Testis (tissue), 3 donors: ENCODE measurements around the gene TBC1D22A. TPM values are rescaled to one million over a fixed set of nuclear protein-coding genes. Genes with fewer than 3 reads are reported as not detected.

Experiments
- DNase-seq: peaks from one replicate; pipeline ENCODE4 v3.0.0-alpha.2; 2019
- H3K27ac ChIP-seq, 2 donors: fragments of 200-600 bp; sonication (generic); one replicate each; pipeline ENCODE4 v1.5.1; 2019
- H3K27me3 ChIP-seq: fragments of 200-600 bp; sonication (generic); one replicate; pipeline ENCODE4 v1.5.1; 2019
- H3K36me3 ChIP-seq: fragments of 200-600 bp; sonication (generic); one replicate; pipeline ENCODE4 v1.5.1; 2017; ENCODE audit warnings: low read depth; ENCODE audit errors: missing control alignments
- H3K4me1 ChIP-seq: fragments of 200-600 bp; sonication (generic); one replicate; pipeline ENCODE4 v1.5.1; 2019
- H3K4me3 ChIP-seq, 2 donors: fragments of 200-600 bp; sonication (generic); one replicate each; pipeline ENCODE4 v1.5.1; 2017 to 2019
- H3K9me3 ChIP-seq: fragments of 200-600 bp; sonication (generic); one replicate; pipeline ENCODE4 v1.5.1; 2017
- POLR2A ChIP-seq: fragments of 450-650 bp; IDR thresholded peaks from one replicate; pipeline ENCODE4 v1.6.1; 2017; ENCODE audit warnings: antibody characterized with exemption, mild to moderate bottlenecking, moderate library complexity
- WGBS, 2 donors: methylation state at CpG; one replicate each; pipeline ENCODE4 v1.1.5; 2018; 5-methylcytosine and 5-hydroxymethylcytosine counted together
- intact Hi-C: fragments of 100-400 bp; cut with DNase I; formaldehyde crosslinking; loops from one replicate; pipeline ENCODE4 v1.15.1; 2023; ENCODE audit warnings: low total_unique reads
- polyA plus RNA-seq: library from polyadenylated mRNA; stranded (reverse); fragments of 350-450 nt; fragmentation: Illumina TruSeq; extraction: RNeasy Lipid Tissue Mini Kit (QIAGEN cat#74804); gene quantifications from one replicate; pipeline ENCODE4 v1.2.3, GENCODE V29; 2014; ENCODE audit warnings: low read depth, low replicate concordance; ENCODE audit not compliant: insufficient read depth
- total RNA-seq, 2 donors: library from RNA; depleted of rRNA; stranded (reverse); fragments of >200 nt; gene quantifications; one replicate each; pipeline ENCODE4 v1.2.3, GENCODE V29; 2016
- TF ChIP-seq, protein P1 (sequence below), 3 experiments: fragments of 450-650 bp in 2 of 3; fragments of 200-600 bp in 1 of 3; sonication (generic) in 1 of 3; IDR thresholded peaks; one replicate each; pipeline ENCODE4 v1.5.1; 2016 to 2019; ENCODE audit warnings: antibody characterized with exemption in 3 of 3, mild to moderate bottlenecking in 2 of 3, moderate library complexity in 1 of 3

Gene TBC1D22A
- total and polyA plus RNA-seq, 3 donors from 2014 or later: 16.6 to 32.8 (median 28.5) TPM

- no peaks in the 10 kb centered on the region for H3K36me3 ChIP-seq
- 91 to 92% methylated on average over 5 of the region's 5 CpGs for whole genome bisulfite sequencing, 2 donors
Measured at GRCh38 chr22:46931414-46931813, 169.0 kb downstream of the TBC1D22A start.

DNA sequence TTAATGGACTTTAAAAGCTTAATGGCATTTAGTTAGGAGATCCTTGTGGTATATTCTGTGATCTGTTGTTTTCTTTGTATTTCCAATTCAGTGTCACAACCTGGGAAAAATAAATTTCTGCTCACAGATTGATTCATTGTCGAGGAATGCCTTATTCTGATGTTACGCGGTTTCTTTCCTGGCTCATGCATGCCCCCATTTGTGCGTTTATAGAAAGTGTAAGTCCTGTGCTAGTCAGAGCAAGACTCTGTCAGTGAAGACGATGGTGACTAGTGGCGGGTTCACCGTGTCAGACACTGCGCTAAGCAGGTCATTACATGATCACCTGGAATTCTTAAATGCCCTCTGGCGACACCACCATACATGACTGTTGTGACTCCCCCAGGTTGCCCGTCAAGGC lies 169.4 kb downstream of the TBC1D22A start:
- H3K36me3 ChIP-seq: no peaks in the 10 kb centered on the region
- no peak overlapping the region for H3K4me3 ChIP-seq
- H3K27me3 ChIP-seq: no peaks in the 10 kb centered on the region
- H3K4me1 ChIP-seq: no peaks in the 10 kb centered on the region
- intact Hi-C loops: no loop called here
- TF ChIP-seq POLR2A: no peak
- TF ChIP-seq, protein P1, sequence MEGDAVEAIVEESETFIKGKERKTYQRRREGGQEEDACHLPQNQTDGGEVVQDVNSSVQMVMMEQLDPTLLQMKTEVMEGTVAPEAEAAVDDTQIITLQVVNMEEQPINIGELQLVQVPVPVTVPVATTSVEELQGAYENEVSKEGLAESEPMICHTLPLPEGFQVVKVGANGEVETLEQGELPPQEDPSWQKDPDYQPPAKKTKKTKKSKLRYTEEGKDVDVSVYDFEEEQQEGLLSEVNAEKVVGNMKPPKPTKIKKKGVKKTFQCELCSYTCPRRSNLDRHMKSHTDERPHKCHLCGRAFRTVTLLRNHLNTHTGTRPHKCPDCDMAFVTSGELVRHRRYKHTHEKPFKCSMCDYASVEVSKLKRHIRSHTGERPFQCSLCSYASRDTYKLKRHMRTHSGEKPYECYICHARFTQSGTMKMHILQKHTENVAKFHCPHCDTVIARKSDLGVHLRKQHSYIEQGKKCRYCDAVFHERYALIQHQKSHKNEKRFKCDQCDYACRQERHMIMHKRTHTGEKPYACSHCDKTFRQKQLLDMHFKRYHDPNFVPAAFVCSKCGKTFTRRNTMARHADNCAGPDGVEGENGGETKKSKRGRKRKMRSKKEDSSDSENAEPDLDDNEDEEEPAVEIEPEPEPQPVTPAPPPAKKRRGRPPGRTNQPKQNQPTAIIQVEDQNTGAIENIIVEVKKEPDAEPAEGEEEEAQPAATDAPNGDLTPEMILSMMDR (IDR thresholded peaks at IDR 0.05): no peak
- H3K9me3 ChIP-seq: no peaks in the 10 kb centered on the region
- no peak overlapping the region for H3K27ac ChIP-seq
- whole genome bisulfite sequencing, 2 donors: 93 to 95% methylated on average over 10 of the region's 10 CpGs
- no peak for DNase-seq

More at GRCh38 chr22:46931414-46931813, 169.0 kb downstream of the TBC1D22A start:
- Histone ChIP-seq H3K9me3 (no peaks in the 10 kb centered on the region), H3K27ac (no peak overlapping the region), H3K4me3 (no peak overlapping the region), H3K4me1 (no peaks in the 10 kb centered on the region), H3K27me3 (no peaks in the 10 kb centered on the region)
- no peak for DNase-seq
- intact Hi-C loops: no loop called here
- TF ChIP-seq, protein P1 (IDR thresholded peaks at IDR 0.05): no peak
- TF ChIP-seq POLR2A: no peak

DNA sequence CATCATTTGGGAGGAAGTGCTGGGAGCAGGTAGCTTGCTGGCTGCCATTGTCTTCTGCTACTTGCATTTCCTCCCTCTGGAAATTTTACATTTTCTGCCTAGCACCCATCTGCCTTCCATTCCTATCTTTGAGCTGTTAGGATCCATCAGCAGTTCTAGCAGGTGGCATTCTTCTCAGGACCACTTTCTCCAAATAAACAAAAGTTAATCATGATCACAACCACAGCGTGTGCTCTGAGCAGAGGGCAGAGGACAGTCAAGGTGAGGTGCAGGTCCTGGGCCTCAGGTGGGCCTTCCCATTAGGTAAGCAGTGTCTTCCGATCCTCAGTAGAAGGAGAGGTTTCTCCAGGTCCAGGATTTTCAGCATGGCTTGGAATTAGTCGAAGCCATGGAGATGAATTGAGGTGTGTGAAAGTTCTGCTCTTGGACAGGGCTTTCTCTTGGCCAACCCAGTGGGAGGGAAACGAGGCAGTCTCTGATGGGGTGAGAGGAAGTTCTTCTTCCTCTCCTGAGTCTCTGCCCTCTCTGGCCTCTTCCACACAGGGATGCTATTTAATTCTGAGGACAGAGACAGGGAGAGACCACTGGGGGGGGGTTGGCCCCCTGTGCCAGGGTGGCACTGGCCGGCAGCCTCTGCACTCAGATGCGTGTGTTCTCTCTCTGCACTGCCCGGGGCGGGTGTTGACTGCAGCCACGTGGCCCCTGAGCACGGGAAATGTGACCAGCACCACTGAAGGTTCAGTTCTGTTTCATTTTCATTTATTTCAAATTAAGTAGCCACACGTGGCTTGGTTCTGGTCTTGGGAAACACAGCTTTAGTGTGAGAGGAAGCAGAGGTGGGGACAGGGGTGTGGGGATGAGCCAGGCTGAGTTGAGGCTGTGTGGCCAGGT lies 170.8 kb downstream of the TBC1D22A start:
- Histone ChIP-seq H3K27me3 (no peaks in the 10 kb centered on the region), H3K27ac (no peak overlapping the region), H3K9me3 (no peaks in the 10 kb centered on the region), H3K4me1 (no peaks in the 10 kb centered on the region), H3K36me3 (no peaks in the 10 kb centered on the region), H3K4me3 (no peak overlapping the region)
- intact Hi-C loops: no loop called here
- no peak for DNase-seq
- WGBS, 2 donors: 90 to 92% methylated on average over 11 of the region's 11 CpGs
- TF ChIP-seq, protein P1 (IDR thresholded peaks at IDR 0.05): no peak
- no peak for TF ChIP-seq POLR2A

GRCh38 chr22:46934172-46934745 lies 171.8 kb downstream of the TBC1D22A start:
- Histone ChIP-seq H3K4me1 (no peaks in the 10 kb centered on the region), H3K4me3 (no peak overlapping the region), H3K27ac (no peak overlapping the region), H3K9me3 (no peaks in the 10 kb centered on the region), H3K36me3 (no peaks in the 10 kb centered on the region), H3K27me3 (no peaks in the 10 kb centered on the region)
- intact Hi-C loops: no loop called here
- DNase-seq: no peak
- 92 to 93% methylated on average over 10 to 14 of the region's 14 CpGs for WGBS, 2 donors
- TF ChIP-seq POLR2A: no peak
- TF ChIP-seq, protein P1 (IDR thresholded peaks at IDR 0.05): no peak
